Right lobe of liver (tissue), 4 donors: ENCODE data around the gene RPL19.

Experiments used
- POLR2A ChIP-seq: fragments of 450-650 bp; IDR thresholded peaks from one replicate; pipeline ENCODE4 v1.6.1; 2017; ENCODE audit warnings: antibody characterized with exemption, mild to moderate bottlenecking
- TF ChIP-seq, protein P1 (sequence below), 4 donors: fragments of 200-600 bp in 3 of 4; fragments of 450-650 bp in 1 of 4; IDR thresholded peaks; one replicate each; pipeline versions ENCODE4 v1.5.1 to v1.8.0; 2016 to 2022; ENCODE audit warnings: antibody characterized with exemption in 4 of 4, mild to moderate bottlenecking in 2 of 4
- donor health status: DM: no; HTN: no; CAD: no.
- donor health status: DM: no; HTN: no; CAD: no.
- donor health status: DM: no; HTN: yes; CAD: no.

DNA sequence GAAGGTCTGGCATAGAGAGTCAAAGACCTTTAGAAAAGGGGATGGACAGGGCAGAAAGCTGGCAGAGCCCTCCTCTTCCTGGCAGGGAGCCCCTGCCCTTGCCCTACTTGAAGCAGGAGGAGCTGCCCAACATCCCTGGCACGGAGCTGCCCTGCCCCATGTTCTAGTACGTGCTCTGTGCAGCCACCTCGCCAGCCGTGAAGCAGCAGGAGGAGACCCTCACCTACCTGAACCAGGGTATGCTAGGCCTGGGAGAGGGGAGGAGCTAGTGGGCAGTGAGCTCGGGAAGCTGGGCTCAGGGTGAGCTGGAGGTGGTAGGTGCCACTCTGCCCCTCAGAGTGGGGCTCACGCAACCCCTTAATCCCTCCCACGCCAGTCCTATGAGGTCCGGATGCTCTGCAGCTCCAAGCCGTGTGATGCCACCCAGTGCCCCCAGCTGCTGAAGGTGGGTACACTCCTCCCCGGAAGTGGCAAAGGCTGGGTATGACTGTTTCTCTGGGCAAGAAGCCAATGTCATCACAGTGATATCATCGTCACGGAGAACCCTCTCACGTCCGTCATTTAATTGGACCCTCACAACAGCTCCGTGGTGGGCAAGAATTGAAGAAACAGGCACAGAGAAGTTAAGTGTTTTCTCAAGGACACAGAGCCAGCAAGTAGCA is 38.4 kb downstream of the RPL19 start:
- TF ChIP-seq, protein P1, sequence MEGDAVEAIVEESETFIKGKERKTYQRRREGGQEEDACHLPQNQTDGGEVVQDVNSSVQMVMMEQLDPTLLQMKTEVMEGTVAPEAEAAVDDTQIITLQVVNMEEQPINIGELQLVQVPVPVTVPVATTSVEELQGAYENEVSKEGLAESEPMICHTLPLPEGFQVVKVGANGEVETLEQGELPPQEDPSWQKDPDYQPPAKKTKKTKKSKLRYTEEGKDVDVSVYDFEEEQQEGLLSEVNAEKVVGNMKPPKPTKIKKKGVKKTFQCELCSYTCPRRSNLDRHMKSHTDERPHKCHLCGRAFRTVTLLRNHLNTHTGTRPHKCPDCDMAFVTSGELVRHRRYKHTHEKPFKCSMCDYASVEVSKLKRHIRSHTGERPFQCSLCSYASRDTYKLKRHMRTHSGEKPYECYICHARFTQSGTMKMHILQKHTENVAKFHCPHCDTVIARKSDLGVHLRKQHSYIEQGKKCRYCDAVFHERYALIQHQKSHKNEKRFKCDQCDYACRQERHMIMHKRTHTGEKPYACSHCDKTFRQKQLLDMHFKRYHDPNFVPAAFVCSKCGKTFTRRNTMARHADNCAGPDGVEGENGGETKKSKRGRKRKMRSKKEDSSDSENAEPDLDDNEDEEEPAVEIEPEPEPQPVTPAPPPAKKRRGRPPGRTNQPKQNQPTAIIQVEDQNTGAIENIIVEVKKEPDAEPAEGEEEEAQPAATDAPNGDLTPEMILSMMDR (IDR thresholded peaks at IDR 0.05) = no peak
- TF ChIP-seq POLR2A = no peak
